Stimulated activated CD4-positive, alpha-beta T cell treated with anti-CD3 and anti-CD28 coated beads, Interleukin-1b, Interleukin-23, amount 100 ng/mL, for 48 hours (primary cell): ENCODE data around the gene CD9.
A peak's percentile ranks its signal among the peaks of the same experiment; 100 is the strongest.

Experiments
- DNase-seq: peaks from one replicate; pipeline ENCODE4 v3.0.0-alpha.2; 2020

CD9 gene

GRCh38 chr12:6250343-6250742 is 50.1 kb downstream of the CD9 start:
- no peak for DNase-seq

GRCh38 chr12:6253278-6253677 is 53.1 kb downstream of the CD9 start:
- DNase-seq, result no peak

GRCh38 chr12:6254491-6254890 is 54.3 kb downstream of the CD9 start:
- DNase-seq, result no peak

DNA sequence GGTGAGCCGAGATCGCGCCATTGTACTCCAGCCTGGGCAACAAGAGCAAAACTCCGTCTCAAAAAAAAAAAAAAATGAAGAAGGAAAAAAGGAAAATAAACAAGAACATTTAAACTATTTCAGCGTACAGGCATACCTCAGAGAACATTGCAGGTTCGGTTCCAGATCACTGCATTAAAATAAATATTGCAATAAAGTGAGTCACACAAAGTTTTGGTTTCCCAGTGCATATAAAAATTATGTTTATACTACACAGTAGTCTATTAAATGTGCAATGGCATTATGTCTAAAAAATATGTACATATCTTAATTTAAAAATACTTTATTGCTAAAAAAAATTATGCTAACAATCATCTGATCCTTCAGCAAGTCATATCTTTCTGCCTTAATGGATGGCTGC is 56.8 kb downstream of the CD9 start:
- no peak for DNase-seq

GRCh38 chr12:6262211-6262610 is 62.0 kb downstream of the CD9 start:
- DNase-seq, result no peak

- no peak for DNase-seq
Observed at GRCh38 chr12:6262623-6263022, 62.4 kb downstream of the CD9 start.

GRCh38 chr12:6263931-6264330 is 63.7 kb downstream of the CD9 start:
- DNase-seq, result no peak

DNA sequence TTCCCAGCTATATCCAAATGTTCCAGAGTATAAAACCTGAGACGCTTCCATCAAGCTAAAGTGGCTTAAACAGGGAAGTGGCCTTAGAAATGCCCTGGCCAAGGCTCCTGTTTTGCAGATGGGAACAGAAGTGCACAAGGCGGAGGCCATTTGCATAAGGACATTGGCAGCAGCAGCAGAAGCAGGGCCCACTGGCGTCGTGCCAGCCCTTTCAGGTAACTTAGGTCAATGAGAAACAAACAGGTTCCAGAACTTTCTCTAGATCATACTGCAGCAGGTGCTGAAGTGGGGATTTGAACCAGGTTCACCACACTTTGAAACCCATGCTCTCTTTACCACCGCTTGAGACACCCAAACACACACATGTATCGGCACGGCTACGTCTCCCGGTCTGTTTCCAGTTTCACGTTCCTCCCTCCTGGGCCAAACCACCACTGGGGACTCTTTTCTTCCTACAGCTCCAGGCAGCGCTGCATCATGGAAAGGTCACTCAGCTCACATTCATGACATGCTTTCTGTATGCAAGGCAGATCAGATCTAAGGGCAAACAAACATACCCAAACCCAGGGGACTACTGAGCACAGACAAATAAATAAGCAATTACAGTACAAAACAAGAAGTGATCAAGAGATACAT is 64.3 kb downstream of the CD9 start:
- no peak for DNase-seq

DNA sequence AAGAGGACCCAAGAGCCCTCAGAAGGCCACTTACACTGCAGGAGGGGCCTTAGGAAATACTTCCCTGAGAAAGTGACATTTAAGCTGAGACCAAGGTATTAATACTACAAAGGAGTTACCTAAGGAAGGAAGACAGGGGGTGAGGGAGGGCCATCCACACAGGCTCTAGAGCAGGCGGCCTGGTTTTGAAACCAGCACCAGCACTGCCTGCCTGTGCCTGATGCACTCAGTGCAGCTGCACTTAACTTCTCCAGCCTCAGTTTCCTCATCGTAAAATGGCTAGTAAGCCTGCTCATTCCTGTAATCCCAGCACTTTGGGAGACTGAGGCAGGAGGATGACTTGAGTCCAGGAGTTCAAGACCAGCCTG is 64.8 kb downstream of the CD9 start:
- no peak for DNase-seq

GRCh38 chr12:6266541-6266966 is 66.4 kb downstream of the CD9 start:
- no peak for DNase-seq

- peak; percentile 71 for DNase-seq
Observed at GRCh38 chr12:6266971-6267721, 66.9 kb downstream of the CD9 start.

- DNase-seq, result no peak
Observed at GRCh38 chr12:6268484-6269157, 68.4 kb downstream of the CD9 start.

- DNase-seq, result no peak
Observed at GRCh38 chr12:6269986-6270385, 69.8 kb downstream of the CD9 start.

GRCh38 chr12:6271281-6271680 is 71.1 kb downstream of the CD9 start:
- DNase-seq, result no peak

DNA sequence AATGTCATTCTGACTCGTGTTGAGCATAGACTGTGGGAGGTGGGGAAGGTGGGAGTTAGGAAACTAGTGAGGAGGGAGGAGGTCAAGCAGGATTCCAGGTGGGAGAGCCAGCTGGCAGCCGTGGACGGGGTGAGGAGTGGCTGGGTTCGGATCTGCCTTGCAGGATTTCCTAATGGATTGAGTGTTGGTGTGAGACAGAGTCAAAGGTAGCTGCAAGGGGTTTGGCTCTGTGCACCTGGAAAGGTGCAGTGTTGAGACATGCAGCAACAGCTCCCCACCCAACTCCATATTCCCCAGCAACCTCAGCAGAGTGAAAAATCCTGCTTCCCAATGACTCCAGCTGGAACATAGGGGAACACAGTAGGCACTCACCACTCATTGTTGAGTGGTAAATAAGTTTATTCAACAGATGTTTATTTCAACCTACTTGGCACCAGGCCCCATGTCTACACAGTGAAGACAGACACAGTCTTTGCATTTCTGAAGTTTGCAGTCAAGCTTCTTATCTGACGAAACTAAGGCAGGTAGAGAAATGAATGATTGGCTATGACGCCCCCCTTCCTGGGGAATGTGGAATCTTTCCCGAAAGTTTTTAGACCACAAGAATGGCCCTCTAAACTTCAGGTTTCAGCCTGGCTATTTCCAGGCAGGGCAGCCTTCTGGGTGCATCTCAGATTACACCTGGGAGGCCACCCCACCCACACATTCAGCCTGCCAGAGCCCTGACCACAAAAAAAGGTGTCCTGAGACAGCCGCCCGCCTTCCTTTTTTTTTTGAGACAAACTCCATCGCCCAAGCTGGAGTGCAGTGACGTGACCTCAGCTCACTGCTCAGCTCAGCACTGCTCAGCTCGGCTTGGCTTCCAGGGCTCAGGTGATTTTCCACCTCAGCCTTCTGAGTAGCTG is 72.4 kb downstream of the CD9 start:
- no peak for DNase-seq

- DNase-seq, result no peak
Observed at GRCh38 chr12:6273205-6273540, 73.0 kb downstream of the CD9 start.

DNA sequence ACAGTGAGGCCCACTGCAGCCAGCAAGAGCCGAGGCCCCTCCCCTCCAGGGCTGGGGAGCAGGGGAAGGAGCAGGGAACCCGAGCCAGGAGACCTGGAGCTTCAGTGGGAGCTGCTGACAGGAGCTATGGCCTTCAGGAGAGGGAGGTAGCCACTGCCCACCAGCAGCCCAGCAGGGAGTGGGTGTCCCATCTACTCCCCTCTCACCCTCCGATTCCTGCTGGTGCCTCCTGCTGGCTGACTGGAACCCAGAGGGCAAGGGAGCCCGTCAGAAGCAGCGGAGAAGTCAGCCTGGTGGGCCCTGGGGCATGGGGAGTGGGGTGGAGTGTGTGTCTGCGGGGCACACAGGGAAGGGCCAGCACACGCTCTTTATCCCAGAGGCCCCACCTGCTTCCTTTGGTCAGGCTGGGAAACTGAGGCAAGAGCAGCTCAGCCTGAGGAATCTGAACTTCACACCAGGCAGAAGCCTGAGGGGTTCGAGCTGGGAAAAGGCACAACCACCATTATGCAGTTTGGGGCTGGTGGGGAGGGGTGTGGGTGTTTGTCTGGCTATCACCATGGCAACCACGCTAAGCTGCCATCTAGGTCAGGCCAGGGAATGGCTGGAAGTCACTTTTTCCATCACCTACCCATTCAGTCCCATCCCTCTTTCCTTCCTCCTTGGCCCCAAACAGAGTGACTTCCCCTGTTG is 73.5 kb downstream of the CD9 start:
- no peak for DNase-seq

GRCh38 chr12:6274231-6275221 is 74.3 kb downstream of the CD9 start:
- DNase-seq, result no peak

DNA sequence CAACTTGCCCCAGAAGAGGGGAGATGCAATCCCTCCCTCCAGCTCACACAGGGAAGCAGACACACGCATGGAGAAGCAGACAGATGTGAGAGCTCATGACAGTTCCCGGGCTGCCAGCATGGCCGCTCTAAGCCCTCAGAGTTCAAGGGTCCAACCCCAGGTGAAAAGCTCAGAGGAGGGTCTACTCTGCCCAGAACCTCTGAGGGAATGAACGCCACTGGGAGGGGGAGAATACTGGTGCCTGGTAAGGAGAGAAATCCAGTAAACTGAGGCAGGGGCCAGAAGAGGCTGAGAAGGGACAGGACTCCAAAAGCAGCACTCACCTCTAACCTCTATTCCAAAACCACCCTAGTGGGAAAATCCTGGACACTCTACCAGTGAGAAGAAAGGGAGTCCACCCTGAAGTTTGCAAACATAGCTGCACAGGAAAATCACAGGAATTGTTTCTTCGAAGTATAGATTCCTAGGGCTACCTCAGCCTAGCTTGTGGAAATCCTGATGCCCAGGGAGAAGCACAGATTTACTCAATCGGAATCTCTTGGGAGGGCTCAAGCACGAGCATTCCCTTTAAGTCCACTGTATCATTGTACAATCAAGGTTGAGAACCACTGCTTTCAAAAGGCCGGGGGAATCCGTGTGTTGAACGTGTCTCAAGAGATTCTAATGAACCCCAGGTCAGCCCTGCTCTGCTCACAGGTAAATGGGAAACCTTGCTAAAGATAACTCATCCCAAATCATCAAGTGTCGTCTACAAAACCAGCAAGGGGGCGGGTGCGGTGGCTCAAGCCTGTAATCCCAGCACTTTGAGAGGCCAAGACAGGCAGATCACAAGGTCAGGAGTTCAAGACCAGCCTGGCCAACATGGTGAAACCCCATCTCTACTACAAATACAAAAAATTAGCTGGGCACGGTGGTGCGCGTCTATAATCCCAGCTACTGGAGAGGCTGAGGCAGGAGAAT is 76.0 kb downstream of the CD9 start:
- DNase-seq, result no peak

GRCh38 chr12:6276956-6277620 is 76.9 kb downstream of the CD9 start:
- DNase-seq, result no peak
